Left cardiac atrium (tissue), 4 donors: ENCODE results near the gene NTRK2. TPM values are rescaled to one million over a fixed set of nuclear protein-coding genes. Genes with fewer than 3 reads are reported as not detected.

Source experiments
- ATAC-seq, 2 donors: fragments of 200-7000 bp; cut with Tn5 transposase; one replicate each; pipeline ENCODE4 v1.9.1; 2020; ENCODE audit warnings: mild to moderate bottlenecking in 2 of 2, moderate library complexity in 2 of 2
- DNase-seq: peaks from one replicate; pipeline ENCODE4 v3.0.0-alpha.2; 2020
- intact Hi-C, 2 donors: fragments of 100-400 bp; cut with DNase I; formaldehyde crosslinking; loops; one replicate each; pipeline versions ENCODE4 v1.14.1 to v1.15.1; 2022 to 2023
- total RNA-seq, 2 donors: library from RNA; stranded (reverse); fragmentation: NEBNext Ultra II Directional; extraction: Animal tissue kit (Norgen Biotek cat#: 25700); gene quantifications; one replicate each; pipeline ENCODE4 v1.2.1, GENCODE V29; 2021
- donor health status: DM: no; HTN: yes; CAD: no.
- donor health status: DM: no; HTN: yes; CAD: no; lungs with severe emphysema.
- donor health status: DM: yes; HTN: yes; CAD: no.
- donor health status: Dilated cardiomyopathy.

The NTRK2 gene
- total RNA-seq, 2 donors from 2014 or later: 20.6 to 38.2 TPM

GRCh38 chr9:84799251-84799650 lies 129.7 kb downstream of the NTRK2 start:
- ATAC-seq (no peak), DNase-seq (no peak)
- intact Hi-C loops: no loop called here

- no peak for DNase-seq
- ATAC-seq: peak in 1 of 2 donors; percentile 88
- intact Hi-C loops: no loop called here
These were observed 135.6 kb downstream of the NTRK2 start for GRCh38 chr9:84804951-84805694.

- intact Hi-C loops: no loop called here
- DNase-seq (no peak), ATAC-seq (no peak)
These were observed 137.9 kb downstream of the NTRK2 start for GRCh38 chr9:84807431-84807830.

- no peak for ATAC-seq
- DNase-seq: no peak
- intact Hi-C loops: no loop called here
These were observed 138.4 kb downstream of the NTRK2 start for GRCh38 chr9:84807870-84808390.

- no peak for DNase-seq
- intact Hi-C loops: no loop called here
- ATAC-seq: no peak
These were observed 138.9 kb downstream of the NTRK2 start for GRCh38 chr9:84808416-84808815.

GRCh38 chr9:84811072-84811750 lies 141.7 kb downstream of the NTRK2 start:
- DNase-seq: no peak
- intact Hi-C loops: no loop called here
- no peak for ATAC-seq

- DNase-seq (no peak), ATAC-seq (no peak)
- intact Hi-C loops: no loop called here
These were observed 142.2 kb downstream of the NTRK2 start for GRCh38 chr9:84811751-84812074.

- DNase-seq (no peak), ATAC-seq (no peak)
- intact Hi-C loops: no loop called here
These were observed 142.8 kb downstream of the NTRK2 start for GRCh38 chr9:84812355-84812754.

GRCh38 chr9:84812847-84813246 lies 143.3 kb downstream of the NTRK2 start:
- intact Hi-C loops: no loop called here
- ATAC-seq: no peak
- DNase-seq: no peak

- intact Hi-C loops: no loop called here
- DNase-seq (no peak), ATAC-seq (no peak)
These were observed 146.0 kb downstream of the NTRK2 start for GRCh38 chr9:84815554-84815953.

- intact Hi-C loops: no loop called here
- ATAC-seq (no peak), DNase-seq (no peak)
These were observed 147.5 kb downstream of the NTRK2 start for GRCh38 chr9:84817038-84817437.

GRCh38 chr9:84818791-84819190 lies 149.3 kb downstream of the NTRK2 start:
- ATAC-seq: no peak
- intact Hi-C loops: no loop called here
- DNase-seq: no peak

- ATAC-seq: no peak
- DNase-seq: no peak
- intact Hi-C loops: no loop called here
These were observed 150.0 kb downstream of the NTRK2 start for GRCh38 chr9:84819491-84819991.

GRCh38 chr9:84821431-84821830 lies 151.9 kb downstream of the NTRK2 start:
- intact Hi-C loops: no loop called here
- DNase-seq (no peak), ATAC-seq (no peak)

GRCh38 chr9:84822589-84823233 lies 153.2 kb downstream of the NTRK2 start:
- ATAC-seq: peak; percentile 10 to 24
- intact Hi-C loops: no loop called here
- DNase-seq: no peak

- ATAC-seq (peak; percentile 68 to 82), DNase-seq (no peak)
- intact Hi-C loops: no loop called here
These were observed 154.1 kb downstream of the NTRK2 start for GRCh38 chr9:84823421-84824271.

- intact Hi-C loops: no loop called here
- no peak for DNase-seq
- ATAC-seq: peak in 1 of 2 donors; percentile 76
These were observed 157.8 kb downstream of the NTRK2 start for GRCh38 chr9:84827216-84827765.

GRCh38 chr9:84828046-84828445 lies 158.5 kb downstream of the NTRK2 start:
- intact Hi-C loops: no loop called here
- DNase-seq (no peak), ATAC-seq (no peak)

- DNase-seq (no peak), ATAC-seq (no peak)
- intact Hi-C loops: no loop called here
These were observed 159.9 kb downstream of the NTRK2 start for GRCh38 chr9:84829471-84829870.
